NCI-H2107 treated with DMSO at 0.1 percent for 48 hours (cell line): Measurements from ENCODE around the gene CD300LB.
"Not testable (repeated sequence)": the region's sequence is repeated elsewhere in the genome, so short reads cannot be mapped to it uniquely, and the experiment has no call there.

ENCODE experiments used
- DNase-seq: peaks from one replicate; lab custom pipeline; 2025; ENCODE audit not compliant: unreplicated experiment; lab: John Stamatoyannopoulos, UW

CD300LB gene

GRCh38 chr17:74525781-74526288 is 5.4 kb downstream of the CD300LB start:
- no peak for DNase-seq

GRCh38 chr17:74525465-74525725 is 5.9 kb downstream of the CD300LB start:
- DNase-seq = no peak

- no peak for DNase-seq
Observed at GRCh38 chr17:74524653-74525464, 6.4 kb downstream of the CD300LB start.

GRCh38 chr17:74523308-74523707 is 8.0 kb downstream of the CD300LB start:
- DNase-seq = no peak

- no peak for DNase-seq
Observed at GRCh38 chr17:74522381-74523105, 8.7 kb downstream of the CD300LB start.

- DNase-seq = no peak
Observed at GRCh38 chr17:74521701-74522201, 9.5 kb downstream of the CD300LB start.

GRCh38 chr17:74520790-74521480 is 10.3 kb downstream of the CD300LB start:
- DNase-seq = no peak

- DNase-seq = no peak
Observed at GRCh38 chr17:74520016-74520434, 11.2 kb downstream of the CD300LB start.

- not testable (repeated sequence) for DNase-seq
Observed at GRCh38 chr17:74518413-74518981, 12.8 kb downstream of the CD300LB start.

- DNase-seq = no peak
Observed at GRCh38 chr17:74516561-74517328, 14.5 kb downstream of the CD300LB start.

GRCh38 chr17:74515941-74516340 is 15.3 kb downstream of the CD300LB start:
- no peak for DNase-seq

- DNase-seq = no peak
Observed at GRCh38 chr17:74514632-74515334, 16.5 kb downstream of the CD300LB start.

GRCh38 chr17:74513987-74514631 is 17.2 kb downstream of the CD300LB start:
- DNase-seq = no peak

GRCh38 chr17:74512624-74513091 is 18.6 kb downstream of the CD300LB start:
- no peak for DNase-seq

- DNase-seq = no peak
Observed at GRCh38 chr17:74512036-74512435, 19.2 kb downstream of the CD300LB start.

- DNase-seq = no peak
Observed at GRCh38 chr17:74508156-74508555, 23.1 kb downstream of the CD300LB start.

GRCh38 chr17:74503949-74504348 is 27.3 kb downstream of the CD300LB start:
- DNase-seq = not testable (repeated sequence)

GRCh38 chr17:74502861-74503260 is 28.4 kb downstream of the CD300LB start:
- DNase-seq = no peak

- no peak for DNase-seq
Observed at GRCh38 chr17:74499992-74500391, 31.3 kb downstream of the CD300LB start.
